Body of pancreas (tissue), 4 donors: ENCODE measurements around the gene MLN. TPM values are rescaled to one million over a fixed set of nuclear protein-coding genes. Genes with fewer than 3 reads are reported as not detected.

Experiments
- ATAC-seq: fragments of 150-250 bp; one replicate; pipeline ENCODE4 v1.9.1; 2016
- DNase-seq, 4 donors: peaks; one replicate each; pipeline ENCODE4 v3.0.0-alpha.2; 2019
- H3K27ac ChIP-seq, 4 donors: fragments of 200-600 bp; sonication (generic); 1 replicate in 3 of 4; 2 replicates in 1 of 4; pipeline versions ENCODE4 v1.5.1 to v1.6.1; 2016 to 2019; ENCODE audit warnings: mild to moderate bottlenecking in 1 of 4, mixed read lengths in 1 of 4, moderate library complexity in 1 of 4
- H3K27me3 ChIP-seq, 2 donors: fragments of 200-600 bp; sonication (generic); one replicate each; pipeline ENCODE4 v1.6.0; 2016; ENCODE audit warnings: mild to moderate bottlenecking in 1 of 2
- H3K36me3 ChIP-seq, 2 donors: fragments of 200-600 bp; sonication (generic); replicated peaks in 1 of 2; 2 replicates each; pipeline ENCODE4 v1.5.1; 2016; ENCODE audit warnings: low read depth in 2 of 2; ENCODE audit not compliant: insufficient read depth in 1 of 2
- H3K4me1 ChIP-seq: fragments of 200-600 bp; sonication (generic); one replicate; pipeline ENCODE4 v1.6.0; 2016
- H3K4me3 ChIP-seq, 2 donors: fragments of 200-600 bp; sonication (generic); 1 replicate in 1 of 2; 2 replicates in 1 of 2; pipeline ENCODE4 v1.5.1; 2016 to 2019
- H3K9me3 ChIP-seq, 3 donors: fragments of 200-600 bp; sonication (generic); 1 replicate in 2 of 3; 2 replicates in 1 of 3; pipeline ENCODE4 v1.5.1; 2016
- CTCF ChIP-seq, 7 experiments: fragments of 450-650 bp in 4 of 7; fragments of 200-600 bp in 3 of 7; sonication (generic) in 3 of 7; IDR thresholded peaks; one replicate each; pipeline ENCODE4 v1.5.1; 2016 to 2019; ENCODE audit warnings: antibody characterized with exemption in 7 of 7
- POLR2A ChIP-seq, 3 donors: fragments of 450-650 bp; IDR thresholded peaks; one replicate each; pipeline ENCODE4 v1.6.1; 2016; ENCODE audit warnings: antibody characterized with exemption in 3 of 3, mild to moderate bottlenecking in 2 of 3
- WGBS, 2 donors: methylation state at CpG; one replicate each; pipeline ENCODE4 v1.1.5; 2017; 5-methylcytosine and 5-hydroxymethylcytosine counted together
- intact Hi-C: fragments of 100-400 bp; cut with DNase I; formaldehyde crosslinking; loops from one replicate; pipeline ENCODE4 v1.15.1; 2023
- total RNA-seq, 2 donors: library from RNA; depleted of rRNA; stranded (reverse); fragments of >200 nt; gene quantifications; one replicate each; pipeline ENCODE4 v1.1.0, GENCODE V29; 2016

MLN gene
- total RNA-seq, 2 donors from 2014 or later = not detected

GRCh38 chr6:33776764-33777163 lies 27.0 kb downstream of the MLN start:
- ATAC-seq = no peak
- TF ChIP-seq CTCF (IDR thresholded peaks at IDR 0.05) (no peak), POLR2A (IDR thresholded peaks at IDR 0.05) (no peak)
- Histone ChIP-seq H3K4me1 (peaks cover 8% of the 10 kb centered on the region), H3K27me3 (no peaks in the 10 kb centered on the region), H3K4me3 (no peak overlapping the region), H3K36me3 (peaks cover 17 to 63% of the 10 kb centered on the region in 2 donors), H3K27ac (no peak overlapping the region), H3K9me3 (no peaks in the 10 kb centered on the region)
- intact Hi-C loops = no loop called here
- no peak for DNase-seq
- WGBS, 2 donors = 69 to 88% methylated on average over 12 to 13 of the region's 13 CpGs

DNA sequence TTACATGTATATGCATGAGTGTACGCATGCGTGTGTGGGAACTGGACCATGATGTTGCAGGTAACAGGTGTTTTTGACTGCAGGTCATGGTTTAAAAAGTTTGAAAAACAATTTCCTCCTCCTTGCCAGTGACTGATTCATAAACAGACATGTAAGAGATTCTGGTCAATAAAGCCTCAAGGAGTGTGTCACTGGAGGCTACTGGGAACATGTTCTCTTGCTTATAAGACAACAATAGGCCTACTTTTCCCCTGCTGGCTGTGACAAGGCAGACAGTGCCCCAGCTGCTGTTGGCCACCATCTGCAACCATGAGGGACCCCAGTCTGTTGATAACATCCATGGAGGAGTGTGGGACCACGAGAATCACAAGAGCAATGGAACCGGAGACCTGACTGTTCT lies 27.6 kb downstream of the MLN start:
- no peak for DNase-seq
- no peak for ATAC-seq
- intact Hi-C loops = no loop called here
- H3K27ac ChIP-seq = no peak overlapping the region
- H3K36me3 ChIP-seq = peaks cover 17 to 63% of the 10 kb centered on the region in 2 donors
- no peak overlapping the region for H3K4me3 ChIP-seq
- H3K27me3 ChIP-seq = no peaks in the 10 kb centered on the region
- 88 to 89% methylated on average over 4 of the region's 4 CpGs for WGBS, 2 donors
- H3K9me3 ChIP-seq = no peaks in the 10 kb centered on the region
- no peak for TF ChIP-seq POLR2A (IDR thresholded peaks at IDR 0.05)
- no peak for TF ChIP-seq CTCF (IDR thresholded peaks at IDR 0.05)
- peaks cover 14% of the 10 kb centered on the region for H3K4me1 ChIP-seq

GRCh38 chr6:33774774-33775173 lies 29.0 kb downstream of the MLN start:
- TF ChIP-seq CTCF (IDR thresholded peaks at IDR 0.05) (no peak), POLR2A (IDR thresholded peaks at IDR 0.05) (no peak)
- Histone ChIP-seq H3K27ac (no peak overlapping the region), H3K36me3 (peaks cover 13 to 51% of the 10 kb centered on the region in 2 donors), H3K4me3 (no peak overlapping the region), H3K4me1 (peaks cover 23% of the 10 kb centered on the region), H3K27me3 (no peaks in the 10 kb centered on the region), H3K9me3 (no peaks in the 10 kb centered on the region)
- 93 to 100% methylated on average over 3 of the region's 3 CpGs for WGBS, 2 donors
- DNase-seq (no peak), ATAC-seq (no peak)
- intact Hi-C loops = loop anchor here (5.0 kb wide), 1 partner anchor 253 kb away; no protein-coding TSS in a partner anchor

DNA sequence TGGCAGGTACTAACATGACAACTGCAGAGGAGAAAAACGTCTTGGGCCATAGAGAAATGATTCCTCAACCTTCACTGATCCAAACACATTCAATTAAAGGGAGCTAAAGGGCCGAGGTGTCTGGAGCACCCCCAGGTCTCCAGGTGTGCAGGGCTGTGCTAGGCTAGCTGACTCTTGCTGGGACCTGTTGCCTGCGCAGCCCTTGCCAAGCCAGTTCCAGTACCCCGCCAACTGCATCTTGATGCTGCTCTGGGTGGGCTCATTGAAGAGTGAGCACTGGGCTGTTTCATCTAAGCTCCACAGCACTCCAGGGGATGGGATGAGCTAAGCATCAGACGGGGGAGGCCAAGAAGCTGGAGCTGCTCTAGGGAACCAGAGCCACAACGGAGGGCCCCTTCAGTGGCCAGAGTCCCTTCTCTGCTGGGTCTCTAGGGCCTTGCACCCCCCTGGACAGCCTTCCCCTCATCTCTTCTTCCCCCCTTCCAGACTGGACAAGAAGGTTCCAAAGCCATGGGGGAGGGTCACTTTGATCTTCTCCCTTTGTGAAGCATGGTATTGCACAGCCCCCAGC lies 30.8 kb downstream of the MLN start:
- H3K9me3 ChIP-seq = no peaks in the 10 kb centered on the region
- peaks cover 12 to 33% of the 10 kb centered on the region in 2 donors for H3K36me3 ChIP-seq
- intact Hi-C loops = loop anchor here (5.0 kb wide), 1 partner anchor 254 kb away; no protein-coding TSS in a partner anchor
- H3K4me3 ChIP-seq = no peak overlapping the region
- no peaks in the 10 kb centered on the region for H3K27me3 ChIP-seq
- 75 to 82% methylated on average over 5 to 6 of the region's 6 CpGs for WGBS, 2 donors
- peaks cover 28% of the 10 kb centered on the region for H3K4me1 ChIP-seq
- no peak for ATAC-seq
- TF ChIP-seq CTCF (IDR thresholded peaks at IDR 0.05) = no peak
- no peak overlapping the region for H3K27ac ChIP-seq
- DNase-seq = no peak
